GM19463 (cell line): ENCODE measurements around the gene LCAT.
"Not testable (repeated sequence)": the region's sequence is repeated elsewhere in the genome, so short reads cannot be mapped to it uniquely, and the experiment has no call there.

Experiments
- ATAC-seq: cut with Tn5 transposase; IDR thresholded peaks from one replicate; pipeline ENCODE4 v1.9.1; 2021; ENCODE audit warnings: mild to moderate bottlenecking, moderate library complexity; ENCODE audit not compliant: unreplicated experiment

Gene LCAT, protein sequence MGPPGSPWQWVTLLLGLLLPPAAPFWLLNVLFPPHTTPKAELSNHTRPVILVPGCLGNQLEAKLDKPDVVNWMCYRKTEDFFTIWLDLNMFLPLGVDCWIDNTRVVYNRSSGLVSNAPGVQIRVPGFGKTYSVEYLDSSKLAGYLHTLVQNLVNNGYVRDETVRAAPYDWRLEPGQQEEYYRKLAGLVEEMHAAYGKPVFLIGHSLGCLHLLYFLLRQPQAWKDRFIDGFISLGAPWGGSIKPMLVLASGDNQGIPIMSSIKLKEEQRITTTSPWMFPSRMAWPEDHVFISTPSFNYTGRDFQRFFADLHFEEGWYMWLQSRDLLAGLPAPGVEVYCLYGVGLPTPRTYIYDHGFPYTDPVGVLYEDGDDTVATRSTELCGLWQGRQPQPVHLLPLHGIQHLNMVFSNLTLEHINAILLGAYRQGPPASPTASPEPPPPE

GRCh38 chr16:67943619-67944504, at the start of gene LCAT:
Gene LCAT (minus strand): TSS chr16:67944120. CDS start chr16:67944101, 19 bp downstream.
- ATAC-seq: no peak

- peak; percentile 74 for ATAC-seq
These were observed 49.5 kb upstream of the LCAT start for GRCh38 chr16:67993207-67994039.

GRCh38 chr16:67992661-67993206, 48.8 kb upstream of the LCAT start:
- no peak for ATAC-seq

DNA sequence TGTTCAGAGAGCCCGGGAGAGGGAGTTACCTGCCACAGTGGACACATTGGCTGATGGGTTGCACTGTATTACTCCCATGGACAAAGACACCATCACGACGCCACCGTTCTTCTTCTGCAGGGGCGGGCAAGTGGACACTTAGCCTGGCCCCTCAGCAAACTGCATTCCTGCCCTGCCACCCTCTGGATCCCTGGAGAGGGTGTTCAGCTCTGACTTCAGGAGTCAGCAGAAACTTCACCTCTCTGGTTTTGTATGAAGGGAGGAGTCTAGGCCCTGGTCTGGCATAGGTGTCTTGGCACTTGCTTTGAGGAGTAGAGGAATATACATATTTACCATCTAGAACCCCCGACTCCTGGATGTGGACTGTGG, 46.1 kb upstream of the LCAT start:
- no peak for ATAC-seq

DNA sequence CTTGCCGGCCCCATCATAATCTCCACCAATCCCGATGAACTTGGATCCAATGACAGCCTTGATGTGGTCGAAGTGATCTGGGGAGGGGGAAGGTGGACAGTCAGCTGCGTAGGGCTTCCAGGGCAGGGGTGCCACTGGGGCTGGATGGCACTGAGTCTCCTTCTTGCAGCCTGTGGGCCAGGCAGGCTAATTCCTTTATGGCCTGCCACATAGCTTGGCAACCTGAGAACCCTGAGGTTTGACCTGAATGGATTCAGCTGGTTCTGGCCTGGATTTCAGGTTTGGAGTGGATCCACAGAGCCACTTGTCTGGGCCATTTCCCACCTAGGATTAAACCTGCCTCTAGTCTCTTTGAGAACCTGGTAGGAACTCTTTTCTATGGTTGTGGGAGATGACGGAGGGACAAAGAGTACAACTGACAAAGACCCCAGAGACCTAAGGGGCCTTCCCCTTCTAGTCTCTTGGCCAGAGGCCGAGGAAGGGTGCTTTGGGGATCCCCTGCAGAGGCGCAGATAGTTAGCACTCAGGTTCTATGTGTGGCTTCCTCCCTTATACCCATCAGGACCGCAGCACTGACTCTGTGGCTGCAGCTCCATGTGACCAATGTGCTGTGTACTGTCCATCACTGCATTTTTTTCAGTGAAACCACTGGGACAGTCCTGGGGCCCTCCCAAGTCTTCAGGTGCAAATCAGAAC, 45.5 kb upstream of the LCAT start:
- ATAC-seq: no peak

DNA sequence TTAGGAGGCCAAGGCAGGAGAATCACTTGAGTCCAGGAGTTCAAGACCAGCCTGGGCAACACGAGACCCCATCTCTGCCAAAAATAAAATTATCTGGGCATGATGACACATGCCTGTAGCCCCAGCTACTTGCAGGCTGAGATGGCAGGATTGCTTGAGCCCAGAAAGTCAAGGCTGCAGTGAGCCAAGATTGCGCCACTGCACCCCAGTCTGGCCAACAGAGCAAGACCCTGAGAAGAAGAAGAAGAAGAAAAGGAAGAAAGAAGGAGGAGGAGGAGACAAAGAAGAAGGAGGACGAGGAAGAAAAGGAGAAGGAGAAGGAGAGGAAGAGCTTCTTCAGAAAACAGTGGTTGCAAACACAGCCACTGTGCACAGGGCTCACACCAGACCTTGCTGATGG, 44.8 kb upstream of the LCAT start:
- no peak for ATAC-seq

DNA sequence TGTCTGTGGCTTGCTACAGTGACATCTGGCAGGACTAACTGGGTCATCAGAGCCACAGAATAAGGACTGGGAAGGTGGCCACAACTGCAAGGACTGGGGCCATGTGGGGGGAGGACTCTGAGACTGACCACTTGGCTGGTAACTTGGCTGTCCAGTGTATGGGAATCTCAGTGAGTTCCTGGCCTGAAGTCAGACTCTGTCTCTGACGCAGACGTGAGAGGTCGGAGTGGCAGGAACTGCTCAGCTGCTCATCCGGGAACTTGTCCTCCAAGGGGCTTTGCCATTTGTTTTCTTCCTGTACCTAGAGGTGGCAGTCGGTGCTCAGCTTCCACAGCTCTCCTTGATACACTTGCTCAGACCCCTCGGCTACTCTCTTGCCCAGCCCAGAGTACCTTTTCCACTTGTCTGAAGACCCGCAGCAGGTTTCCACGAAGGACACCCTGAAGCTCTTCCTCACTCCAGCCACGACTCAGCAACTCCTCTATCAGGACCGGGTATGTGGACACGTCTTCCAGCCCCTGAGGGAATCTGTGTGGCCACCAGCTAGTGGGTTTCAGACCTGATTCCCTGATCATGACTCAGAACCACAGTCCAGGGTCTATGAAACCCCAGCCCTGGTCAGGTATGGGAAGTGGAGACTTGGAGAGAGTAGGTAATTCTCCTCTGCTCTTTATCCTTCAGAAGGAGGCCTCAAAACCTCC, 43.7 kb upstream of the LCAT start:
- no peak for ATAC-seq

DNA sequence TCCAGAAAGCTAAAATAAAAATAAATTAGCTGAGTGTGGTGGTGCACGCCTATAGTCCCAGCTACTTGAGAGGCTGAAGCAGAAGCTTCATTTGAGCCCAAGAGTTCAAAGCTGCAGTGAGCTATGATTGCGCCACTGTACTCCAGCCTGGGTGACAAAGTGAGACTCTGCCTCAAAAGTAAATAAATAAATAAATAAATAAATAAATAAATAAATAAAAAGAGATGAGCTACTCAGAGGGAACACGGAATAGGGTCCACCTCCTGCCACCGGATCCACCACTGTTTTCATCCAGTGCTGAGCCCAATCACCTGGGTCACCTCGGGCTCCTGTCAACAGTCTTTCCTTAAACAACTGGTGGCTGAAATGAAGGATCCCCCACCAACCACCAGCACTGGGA, 43.0 kb upstream of the LCAT start:
- ATAC-seq: no peak

- no peak for ATAC-seq
These were observed 38.2 kb upstream of the LCAT start for GRCh38 chr16:67982011-67982696.

- ATAC-seq: no peak
These were observed 36.2 kb upstream of the LCAT start, which contains the start of gene DPEP3 for GRCh38 chr16:67979955-67980678. Gene DPEP3 (minus strand): TSS chr16:67980499. CDS start chr16:67980380, 119 bp downstream.

DNA sequence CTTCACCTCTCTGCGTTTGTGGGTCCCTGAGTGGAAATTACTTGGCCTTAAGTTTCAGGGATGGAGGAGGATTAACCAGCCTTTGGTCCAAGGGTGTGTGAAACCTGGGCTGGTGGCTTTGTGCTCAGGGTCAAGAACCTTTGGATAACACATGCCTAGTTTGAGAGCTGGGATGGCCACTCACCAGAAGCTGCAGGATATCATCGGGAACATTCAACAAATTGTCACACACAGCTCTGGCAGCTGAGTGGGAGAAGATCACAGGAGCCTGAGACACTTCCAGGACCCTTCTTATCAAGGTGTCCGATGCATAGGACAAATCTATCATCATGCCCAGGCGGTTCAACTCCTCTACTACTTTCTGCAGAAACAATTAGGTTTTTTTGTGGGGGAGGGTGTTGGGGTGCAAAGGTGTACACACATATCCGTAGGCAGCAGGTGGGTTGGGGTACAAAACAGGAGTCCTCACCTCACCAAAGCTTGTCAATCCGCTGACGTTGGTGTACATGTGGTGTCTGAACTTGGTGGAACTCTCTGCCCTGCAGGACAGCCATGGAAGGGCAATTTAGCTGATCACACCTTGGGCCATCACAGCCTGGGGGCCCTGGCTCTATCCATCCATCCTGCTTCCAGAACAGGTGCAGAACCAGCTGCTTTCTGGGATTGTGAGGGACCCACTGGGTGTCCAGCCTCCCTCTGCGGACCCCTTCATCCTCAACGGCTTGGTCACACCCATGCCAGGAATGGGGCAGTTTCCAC, 33.7 kb upstream of the LCAT start:
- no peak for ATAC-seq

DNA sequence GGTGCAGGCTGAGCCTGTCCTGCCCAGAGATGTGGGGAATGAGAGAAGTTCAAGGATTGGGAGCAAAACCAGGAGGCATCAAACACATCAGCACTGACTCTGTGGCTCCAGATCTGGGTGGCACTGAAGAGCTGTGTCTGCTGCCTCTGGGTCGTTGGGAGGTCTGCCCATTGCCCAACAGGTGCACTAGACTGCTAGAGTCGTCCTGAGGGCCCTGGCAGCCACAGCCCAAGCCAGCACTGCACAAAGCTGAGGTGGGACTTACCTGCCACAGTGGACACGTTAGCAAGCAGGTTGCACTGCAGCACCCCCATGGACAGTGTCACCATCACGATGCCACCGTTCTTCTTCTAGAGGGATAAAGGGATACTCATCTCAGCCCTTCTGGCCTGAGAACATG, 33.1 kb upstream of the LCAT start:
- no peak for ATAC-seq

- ATAC-seq: no peak
These were observed 32.3 kb upstream of the LCAT start for GRCh38 chr16:67976205-67976604.

DNA sequence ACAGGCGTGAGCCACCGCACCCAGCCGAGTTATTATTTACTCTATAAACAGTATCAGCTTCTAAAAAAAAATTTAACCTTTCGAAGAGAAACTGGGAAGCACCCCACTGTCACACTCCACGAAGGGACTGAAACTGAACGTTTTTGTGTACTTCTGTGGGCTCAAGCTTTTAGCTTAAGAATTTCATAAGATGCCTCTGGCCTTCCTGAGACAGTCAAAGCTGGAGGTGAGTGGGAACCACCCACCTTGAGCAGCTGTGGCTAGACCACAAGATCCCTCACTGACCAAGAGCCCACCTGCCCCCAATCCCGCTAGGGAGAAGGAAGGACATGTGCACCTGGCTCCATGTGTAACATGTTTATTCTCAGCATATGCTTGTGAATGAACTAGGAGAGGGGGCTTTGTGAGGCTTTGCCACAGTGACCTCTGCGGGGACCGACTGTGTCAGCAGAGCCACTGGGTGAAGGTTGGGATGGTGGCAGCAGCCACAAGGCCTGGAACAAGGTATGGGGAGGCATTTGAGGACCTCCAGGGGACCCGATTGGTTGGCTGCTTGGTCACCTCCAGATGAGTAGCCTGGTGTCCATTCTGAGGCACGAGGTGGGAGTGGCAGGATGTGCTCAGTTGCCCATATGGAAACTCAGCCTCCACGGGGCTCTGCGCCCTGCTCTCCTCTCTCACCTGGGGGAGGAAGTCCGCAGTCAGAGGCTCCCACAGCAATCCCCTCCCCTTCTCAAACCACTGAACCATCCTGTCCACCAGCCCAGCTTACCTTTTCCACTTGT, 31.6 kb upstream of the LCAT start:
- ATAC-seq: no peak

GRCh38 chr16:67972285-67972684, 28.4 kb upstream of the LCAT start:
- not testable (repeated sequence) for ATAC-seq

DNA sequence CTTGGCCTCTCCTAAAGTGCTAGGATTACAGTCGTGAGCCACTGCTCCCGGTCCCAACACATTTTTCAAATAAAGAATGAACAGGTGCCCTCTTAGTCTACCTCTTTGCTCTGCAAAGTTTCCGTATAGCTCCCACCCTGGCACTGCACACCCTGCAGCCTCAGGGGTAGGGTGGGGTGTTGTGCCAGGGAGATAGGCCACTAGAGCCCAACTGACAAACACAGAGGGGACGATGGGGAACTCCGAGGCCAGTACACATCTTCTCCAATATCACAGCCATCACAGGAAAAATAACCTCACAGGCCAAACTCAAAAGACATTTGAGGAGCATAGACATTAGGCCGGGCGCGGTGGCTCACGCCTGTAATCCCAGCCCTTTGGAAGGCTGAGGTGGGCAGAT, 27.2 kb upstream of the LCAT start:
- no peak for ATAC-seq
